BE2C (cell line): ENCODE data around the gene TENM4.

Source experiments
- DNase-seq: peaks from one replicate; pipeline ENCODE4 v3.0.0-alpha.2; 2020
- H3K27me3 ChIP-seq: fragments of 250-450 bp; sonication (Bioruptor Pico); 2 replicates; pipeline ENCODE4 v1.5.1; 2020; ENCODE audit warnings: mild to moderate bottlenecking
- H3K36me3 ChIP-seq: fragments of 250-450 bp; sonication (Bioruptor Pico); 2 replicates; pipeline ENCODE4 v1.5.1; 2020; ENCODE audit warnings: mild to moderate bottlenecking
- H3K4me1 ChIP-seq: fragments of 250-450 bp; sonication (Bioruptor Pico); 2 replicates; pipeline ENCODE4 v1.5.1; 2020
- H3K4me3 ChIP-seq: 2 replicates; pipeline ENCODE4 v1.5.1; 2011; ENCODE audit warnings: low read depth, low read length
- H3K9me3 ChIP-seq: fragments of 250-450 bp; sonication (Bioruptor Pico); 2 replicates; pipeline ENCODE4 v1.5.1; 2020
- CTCF ChIP-seq: IDR thresholded peaks from 2 replicates; pipeline ENCODE4 v1.5.1; 2012; ENCODE audit warnings: mild to moderate bottlenecking, low read depth, low read length

Gene TENM4

GRCh38 chr11:79482800-79483199 lies 42.0 kb upstream of the TENM4 start:
- Histone ChIP-seq H3K36me3 (no peaks in the 10 kb centered on the region), H3K27me3 (no peaks in the 10 kb centered on the region), H3K4me1 (no peaks in the 10 kb centered on the region), H3K9me3 (no peaks in the 10 kb centered on the region), H3K4me3 (no peak overlapping the region)
- TF ChIP-seq CTCF: no peak
- DNase-seq: no peak

GRCh38 chr11:79481795-79482194 lies 41.0 kb upstream of the TENM4 start:
- no peak for TF ChIP-seq CTCF
- DNase-seq: no peak
- no peaks in the 10 kb centered on the region for H3K9me3 ChIP-seq
- no peaks in the 10 kb centered on the region for H3K36me3 ChIP-seq
- no peaks in the 10 kb centered on the region for H3K27me3 ChIP-seq
- H3K4me1 ChIP-seq: no peaks in the 10 kb centered on the region
- no peak overlapping the region for H3K4me3 ChIP-seq

- no peaks in the 10 kb centered on the region for H3K9me3 ChIP-seq
- no peak overlapping the region for H3K4me3 ChIP-seq
- no peaks in the 10 kb centered on the region for H3K27me3 ChIP-seq
- no peaks in the 10 kb centered on the region for H3K4me1 ChIP-seq
- no peaks in the 10 kb centered on the region for H3K36me3 ChIP-seq
- no peak for TF ChIP-seq CTCF
- DNase-seq: no peak
These were observed 40.0 kb upstream of the TENM4 start for GRCh38 chr11:79480864-79481263.

GRCh38 chr11:79472819-79473529 lies 32.1 kb upstream of the TENM4 start:
- DNase-seq: no peak
- Histone ChIP-seq H3K4me3 (no peak overlapping the region), H3K36me3 (no peaks in the 10 kb centered on the region), H3K9me3 (no peaks in the 10 kb centered on the region), H3K27me3 (no peaks in the 10 kb centered on the region), H3K4me1 (no peaks in the 10 kb centered on the region)
- no peak for TF ChIP-seq CTCF

GRCh38 chr11:79471071-79471844 lies 30.4 kb upstream of the TENM4 start:
- TF ChIP-seq CTCF: no peak
- no peaks in the 10 kb centered on the region for H3K4me1 ChIP-seq
- H3K4me3 ChIP-seq: no peak overlapping the region
- DNase-seq: no peak
- H3K27me3 ChIP-seq: no peaks in the 10 kb centered on the region
- no peaks in the 10 kb centered on the region for H3K9me3 ChIP-seq
- no peaks in the 10 kb centered on the region for H3K36me3 ChIP-seq

- H3K4me1 ChIP-seq: no peaks in the 10 kb centered on the region
- H3K9me3 ChIP-seq: no peaks in the 10 kb centered on the region
- no peaks in the 10 kb centered on the region for H3K27me3 ChIP-seq
- DNase-seq: no peak
- TF ChIP-seq CTCF: no peak
- H3K4me3 ChIP-seq: no peak overlapping the region
- no peaks in the 10 kb centered on the region for H3K36me3 ChIP-seq
These were observed 29.3 kb upstream of the TENM4 start for GRCh38 chr11:79470161-79470560.
